HG03439 (cell line): ENCODE results near the gene ANKRD2.
"Not testable (repeated sequence)": the region's sequence is repeated elsewhere in the genome, so short reads cannot be mapped to it uniquely, and the experiment has no call there.

Experiments
- ATAC-seq: cut with Tn5 transposase; IDR thresholded peaks from one replicate; pipeline ENCODE4 v1.9.1; 2021; ENCODE audit warnings: mild to moderate bottlenecking, moderate library complexity; ENCODE audit not compliant: unreplicated experiment

The ANKRD2 gene

GRCh38 chr10:97570789-97571471, 1.6 kb upstream of the ANKRD2 start:
- no peak for ATAC-seq

DNA sequence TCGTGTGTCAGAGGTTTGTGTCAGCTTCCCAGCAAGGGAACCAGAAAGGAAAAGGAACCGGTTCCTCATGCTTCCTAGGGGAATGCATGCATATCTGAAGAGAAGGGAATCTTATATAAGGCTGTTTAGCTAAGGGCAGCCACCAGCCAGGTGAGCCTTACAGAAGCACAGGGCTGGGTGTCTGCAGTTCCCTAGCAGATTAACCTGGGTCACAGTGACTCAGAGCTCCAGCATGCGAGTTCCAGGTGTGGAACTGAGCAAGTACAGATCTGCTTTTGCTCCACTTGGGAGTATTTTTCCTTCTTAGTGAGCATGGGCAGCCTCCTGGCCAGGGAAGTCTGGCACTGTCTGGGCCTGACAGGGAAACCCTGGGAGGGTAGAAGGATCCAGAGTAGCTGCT, 957 bp upstream of the ANKRD2 start:
- no peak for ATAC-seq

- ATAC-seq = no peak
These were observed 442 bp downstream of the ANKRD2 start for GRCh38 chr10:97573021-97573420.

DNA sequence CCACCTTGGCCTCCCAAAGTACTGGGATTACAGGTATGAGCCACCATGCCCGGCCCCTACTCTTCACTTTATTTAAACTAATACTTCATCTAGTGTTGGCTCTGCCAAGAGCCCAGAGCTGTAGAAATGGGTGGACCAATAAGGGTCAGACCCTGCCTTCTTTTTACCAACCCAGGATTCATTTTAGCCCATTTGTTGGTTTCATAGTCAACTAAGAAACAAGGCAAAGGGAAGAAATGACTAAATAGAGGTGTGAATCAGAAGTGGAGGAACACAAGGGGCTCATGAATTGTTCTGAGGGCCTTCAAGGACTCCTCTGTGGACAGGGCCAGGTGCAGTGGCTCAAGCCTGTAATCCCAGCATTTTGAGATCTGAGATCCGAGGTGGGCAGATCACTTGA, 1.1 kb downstream of the ANKRD2 start:
- no peak for ATAC-seq

- ATAC-seq = no peak
These were observed 2.0 kb downstream of the ANKRD2 start for GRCh38 chr10:97574374-97575126.

- ATAC-seq = no peak
These were observed 2.6 kb downstream of the ANKRD2 start for GRCh38 chr10:97575127-97575668.

GRCh38 chr10:97576487-97576886, 3.9 kb downstream of the ANKRD2 start:
- not testable (repeated sequence) for ATAC-seq

DNA sequence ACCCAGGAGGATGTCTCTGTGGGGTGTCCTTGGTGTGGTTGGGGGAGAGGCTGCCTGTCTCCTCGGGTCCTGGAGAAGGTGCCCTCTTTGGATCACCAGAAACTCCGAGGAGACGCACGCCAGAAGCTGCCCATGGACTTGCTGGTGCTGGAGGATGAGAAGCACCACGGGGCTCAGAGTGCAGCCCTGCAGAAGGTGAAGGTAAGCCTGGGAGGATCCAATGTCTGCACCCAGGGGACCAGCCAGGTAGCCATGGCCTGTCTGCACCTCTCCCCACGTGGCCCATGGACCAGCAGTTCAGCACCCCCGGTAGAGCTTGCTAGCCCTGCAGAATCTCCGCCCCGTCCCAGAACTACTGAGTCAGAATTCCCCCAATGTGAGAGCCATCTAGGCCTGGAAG, 5.1 kb downstream of the ANKRD2 start:
- no peak for ATAC-seq

- no peak for ATAC-seq
These were observed 5.7 kb downstream of the ANKRD2 start for GRCh38 chr10:97578171-97578844.

DNA sequence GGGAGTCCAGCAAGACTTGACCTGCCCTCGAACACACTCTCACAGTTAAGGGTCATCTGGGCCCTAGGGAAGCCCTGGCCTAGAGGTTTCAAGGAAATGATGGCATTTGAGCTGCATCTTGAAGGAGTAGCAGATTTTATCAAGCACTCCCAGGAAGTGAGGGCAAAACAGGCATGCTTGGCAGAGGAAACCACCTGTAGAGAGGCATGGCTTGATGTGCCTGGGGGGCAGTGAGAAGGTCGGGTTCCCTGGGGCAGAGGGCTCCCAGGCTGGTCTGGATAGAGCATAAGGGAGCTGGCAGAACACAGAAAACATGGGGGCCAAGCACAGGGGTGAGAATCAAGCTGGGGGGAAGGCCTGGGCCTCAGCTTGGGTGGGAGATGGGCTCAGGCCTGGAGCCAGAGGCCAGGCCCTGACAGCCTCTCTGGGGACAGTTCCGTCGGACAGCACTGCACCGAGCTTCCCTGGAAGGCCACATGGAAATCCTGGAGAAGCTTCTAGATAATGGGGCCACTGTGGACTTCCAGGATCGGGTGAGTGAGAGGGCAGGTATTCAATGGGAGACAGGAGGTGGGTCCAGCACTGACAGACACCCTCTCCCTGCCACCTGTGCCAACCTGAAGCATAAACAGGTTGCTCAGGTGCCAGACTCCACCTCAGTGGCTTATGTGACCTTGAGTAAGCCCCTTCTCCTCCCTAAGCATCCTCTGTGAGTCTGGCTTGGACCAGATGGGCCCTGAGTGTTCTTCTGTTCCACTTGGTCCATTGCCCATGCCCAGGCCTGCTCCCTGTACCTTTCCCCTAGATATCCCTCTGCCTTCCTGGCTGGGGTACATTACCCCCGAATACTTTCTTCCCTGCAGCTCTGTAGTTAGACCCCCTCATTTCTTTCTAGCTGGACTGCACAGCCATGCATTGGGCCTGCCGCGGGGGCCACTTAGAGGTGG, 8.1 kb downstream of the ANKRD2 start:
- ATAC-seq = no peak

DNA sequence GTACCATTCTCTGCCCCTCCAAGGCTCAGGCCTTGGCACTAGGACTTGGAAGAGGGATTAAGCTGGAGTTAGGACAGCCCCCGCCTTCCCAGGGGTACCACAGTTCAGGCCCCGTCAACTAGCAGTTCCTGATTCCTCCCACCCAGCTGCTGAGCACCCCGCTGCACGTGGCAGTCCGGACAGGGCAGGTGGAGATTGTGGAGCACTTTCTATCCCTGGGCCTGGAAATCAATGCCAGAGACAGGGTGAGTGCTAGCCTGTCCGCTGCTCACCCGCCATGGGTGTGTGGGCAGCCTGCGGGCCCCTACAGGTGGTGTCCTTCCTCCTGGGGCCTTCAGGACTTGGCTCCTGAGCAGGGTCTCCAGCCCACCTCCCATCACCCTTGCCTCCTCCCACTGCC, 9.6 kb downstream of the ANKRD2 start:
- ATAC-seq = no peak

DNA sequence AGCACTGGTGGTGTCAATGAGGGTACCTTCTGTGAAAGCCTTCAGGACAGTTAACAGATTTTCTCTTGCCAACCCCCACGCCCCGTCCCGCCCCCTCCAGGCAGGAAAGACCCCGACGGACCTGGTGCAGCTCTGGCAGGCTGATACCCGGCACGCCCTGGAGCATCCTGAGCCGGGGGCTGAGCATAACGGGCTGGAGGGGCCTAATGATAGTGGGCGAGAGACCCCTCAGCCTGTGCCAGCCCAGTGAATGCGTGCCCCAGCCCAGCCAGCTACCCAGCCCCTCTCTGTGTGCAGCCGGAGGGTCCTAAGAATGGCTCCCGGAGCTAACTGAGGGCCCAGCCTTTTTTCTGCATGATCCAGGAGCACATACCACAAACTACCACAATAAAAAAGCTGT, 10.9 kb downstream of the ANKRD2 start:
- ATAC-seq = no peak

DNA sequence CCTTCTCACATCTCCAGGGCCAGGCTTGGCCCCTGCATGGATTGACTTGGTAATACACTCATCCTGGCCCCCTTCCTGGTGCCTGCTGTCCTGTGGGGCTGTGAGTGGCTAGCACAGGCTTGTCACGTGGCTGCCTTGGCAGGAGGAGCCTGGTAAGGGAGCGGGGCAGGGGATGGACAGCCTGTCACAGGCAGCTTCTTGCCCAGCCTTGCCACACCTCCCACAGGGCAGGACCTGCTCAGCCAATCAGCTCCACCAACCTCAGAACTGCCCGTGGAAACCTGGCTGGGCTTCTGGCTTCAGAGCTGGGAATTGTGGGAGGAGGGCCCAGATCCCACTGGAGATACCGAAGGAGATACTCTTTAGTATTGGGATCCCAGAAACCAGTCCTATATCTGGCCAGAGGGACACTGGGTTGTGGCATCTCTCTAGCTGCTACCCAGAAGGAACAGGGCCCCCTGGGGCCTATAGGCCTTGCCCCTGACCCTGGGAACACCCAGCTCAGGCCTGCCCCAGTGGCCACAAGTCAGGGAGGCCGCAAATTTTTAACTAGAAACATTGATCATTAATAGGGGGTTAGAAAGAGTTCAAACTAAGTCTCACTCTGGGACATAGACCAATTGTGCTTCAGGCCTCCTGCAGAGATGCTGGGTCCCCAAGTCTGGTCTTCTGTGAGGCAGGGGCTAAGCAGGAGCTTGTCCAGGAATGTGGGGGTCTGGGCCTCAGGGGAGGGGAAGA, 11.7 kb downstream of the ANKRD2 start, which contains the start of gene HOGA1:
Gene HOGA1 (plus strand): TSS at position 330 of the 738 bp plus-strand sequence. CDS start 315 bp downstream, at position 645.
- no peak for ATAC-seq

- ATAC-seq = no peak
These were observed 12.3 kb downstream of the ANKRD2 start for GRCh38 chr10:97584798-97585438.

GRCh38 chr10:97585439-97585811, 12.8 kb downstream of the ANKRD2 start:
- no peak for ATAC-seq

GRCh38 chr10:97587183-97587582, 14.6 kb downstream of the ANKRD2 start:
- ATAC-seq = no peak

GRCh38 chr10:97589479-97589878, 16.9 kb downstream of the ANKRD2 start, which contains the start of gene C10orf62:
Gene C10orf62, plus strand, starts transcription at chr10:97589721. Its CDS starts 177 bp downstream, at chr10:97589898.
- ATAC-seq = no peak

DNA sequence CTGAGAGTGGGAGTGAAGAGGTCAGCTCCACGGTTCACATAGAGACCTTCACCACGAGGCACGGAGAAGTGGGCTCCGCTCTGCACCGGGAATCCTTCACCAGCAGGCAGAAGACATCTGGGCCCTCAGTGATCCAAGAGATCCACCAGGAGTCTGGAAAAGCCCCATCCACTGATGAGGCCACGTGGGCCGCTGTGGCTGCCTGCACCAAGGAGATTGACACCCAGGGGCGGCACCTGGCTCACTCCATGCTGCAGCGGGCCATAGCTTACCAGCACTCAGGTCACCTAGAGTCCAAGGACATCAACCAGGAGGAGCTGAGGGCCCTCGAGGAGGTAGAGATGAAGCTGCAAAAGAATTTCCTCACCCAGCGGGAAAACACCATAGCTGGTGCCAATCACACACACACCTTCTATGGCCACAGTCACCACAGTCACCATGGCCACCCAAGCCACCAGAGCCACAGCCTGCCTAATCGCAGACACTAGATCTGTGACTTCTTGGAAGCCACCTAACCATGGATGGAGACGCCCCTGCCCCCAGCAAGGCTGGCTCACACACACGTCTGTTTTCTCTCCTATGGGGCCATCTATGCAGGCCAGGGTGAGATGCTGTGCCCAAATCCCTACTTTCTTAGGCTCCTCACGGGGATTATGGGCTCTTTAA, 17.6 kb downstream of the ANKRD2 start:
- no peak for ATAC-seq
